Coronary artery (tissue), 2 donors: ENCODE measurements around the gene APLP1.

Experiments used
- DNase-seq: peaks from one replicate; pipeline ENCODE4 v3.0.0-alpha.2; 2017; ENCODE audit warnings: low spot score
- H3K27ac ChIP-seq, 2 donors: fragments of 200-600 bp; sonication (generic); one replicate each; pipeline ENCODE4 v1.5.1; 2016 to 2019
- H3K4me3 ChIP-seq: fragments of 200-600 bp; sonication (generic); 2 replicates; pipeline ENCODE4 v1.5.1; 2016; ENCODE audit warnings: mild to moderate bottlenecking, moderate library complexity
- CTCF ChIP-seq: fragments of 200-600 bp; sonication (generic); IDR thresholded peaks from one replicate; pipeline ENCODE4 v1.5.1; 2019; ENCODE audit warnings: antibody characterized with exemption

APLP1 gene

GRCh38 chr19:35901854-35902661, 33.7 kb downstream of the APLP1 start, which contains the start of gene HCST:
HCST (plus strand) TSS chr19:35902529; CDS start chr19:35902594, 65 bp downstream.
- peak within 1 kb of the TSS; percentile 21 for H3K4me3 ChIP-seq
- TF ChIP-seq CTCF: no peak
- peak within 1 kb of the TSS; percentile 13 to 91 for H3K27ac ChIP-seq
- no peak for DNase-seq

GRCh38 chr19:35902870-35903475, 34.6 kb downstream of the APLP1 start:
- peak overlapping the region; percentile 21 for H3K4me3 ChIP-seq
- no peak for TF ChIP-seq CTCF
- peak overlapping the region; percentile 13 to 91 for H3K27ac ChIP-seq
- DNase-seq: no peak

GRCh38 chr19:35903550-35904179, 35.3 kb downstream of the APLP1 start:
- H3K4me3 ChIP-seq: peak overlapping the region; percentile 21
- no peak for TF ChIP-seq CTCF
- DNase-seq: no peak
- peak overlapping the region; percentile 13 to 91 for H3K27ac ChIP-seq

GRCh38 chr19:35904311-35905068, 36.1 kb downstream of the APLP1 start:
- no peak for TF ChIP-seq CTCF
- H3K27ac ChIP-seq: peak overlapping the region in 1 of 2 donors; percentile 91
- DNase-seq: no peak
- no peak overlapping the region for H3K4me3 ChIP-seq

- Histone ChIP-seq H3K27ac (peak overlapping the region in 1 of 2 donors; percentile 56), H3K4me3 (no peak overlapping the region)
- no peak for TF ChIP-seq CTCF
- no peak for DNase-seq
Measured at GRCh38 chr19:35905178-35905727, 36.9 kb downstream of the APLP1 start.

GRCh38 chr19:35907377-35907745, 39.0 kb downstream of the APLP1 start:
- no peak for TF ChIP-seq CTCF
- DNase-seq: no peak
- Histone ChIP-seq H3K4me3 (peak overlapping the region; percentile 58), H3K27ac (peak overlapping the region in 1 of 2 donors; percentile 78)
